Calu3 (cell line): Measurements from ENCODE around the gene PPARA. TPM values are rescaled to one million over a fixed set of nuclear protein-coding genes. Genes with fewer than 3 reads are reported as not detected.
A peak's percentile ranks its signal among the peaks of the same experiment; 100 is the strongest.

ENCODE experiments used
- BruUV-seq: library from RNA; stranded (reverse); fragments of 400-500 nt; replicated peaks from 2 replicates; lab custom pipeline; 2021; lab: Mats Ljungman, UMichigan
- CTCF ChIA-PET: fragments of 300-600 bp; sonication (Branson Sonifier 250); formaldehyde crosslinking; loops from one replicate; lab custom pipeline; 2022; ENCODE audit warnings: antibody characterized with exemption; lab: Charles Lee
- DNase-seq: peaks from one replicate; pipeline ENCODE4 v3.0.0; 2022
- H3K27ac Mint-ChIP-seq: one replicate; pipeline ENCODE4 v1.8.0; 2022; ENCODE audit warnings: mixed read lengths; ENCODE audit not compliant: unreplicated experiment
- H3K27me3 Mint-ChIP-seq: one replicate; pipeline ENCODE4 v1.8.0; 2022; ENCODE audit warnings: mixed read lengths; ENCODE audit not compliant: unreplicated experiment
- H3K36me3 Mint-ChIP-seq: one replicate; pipeline ENCODE4 v1.8.0; 2022; ENCODE audit warnings: mild to moderate bottlenecking, moderate library complexity, mixed read lengths; ENCODE audit not compliant: insufficient read depth, unreplicated experiment
- H3K4me1 Mint-ChIP-seq: one replicate; pipeline ENCODE4 v1.8.0; 2022; ENCODE audit warnings: mild to moderate bottlenecking, low read depth, mixed read lengths; ENCODE audit not compliant: unreplicated experiment
- H3K4me3 Mint-ChIP-seq: one replicate; pipeline ENCODE4 v1.8.0; 2022; ENCODE audit warnings: mild to moderate bottlenecking, low read depth, moderate library complexity, mixed read lengths; ENCODE audit not compliant: unreplicated experiment
- H3K9me3 Mint-ChIP-seq: one replicate; pipeline ENCODE4 v1.8.0; 2022; ENCODE audit warnings: low read depth, mixed read lengths; ENCODE audit not compliant: unreplicated experiment
- CTCF ChIP-seq: fragments of 200-600 bp; IDR thresholded peaks from one replicate; pipeline ENCODE4 v1.8.0; 2022; ENCODE audit warnings: antibody characterized with exemption; ENCODE audit not compliant: unreplicated experiment
- intact Hi-C: fragments of 100-400 bp; cut with micrococcal nuclease; formaldehyde crosslinking; loops from one replicate; pipeline ENCODE4 v1.10.0; 2022; ENCODE audit not compliant: unreplicated experiment
- total RNA-seq: library from RNA; stranded (reverse); gene quantifications from 2 replicates; pipeline ENCODE4 v1.2.3, GENCODE V29; 2022

PPARA gene
- total RNA-seq, 1 experiment from 2014 or later: 22.7 TPM

GRCh38 chr22:46281866-46282678 lies 131.7 kb downstream of the PPARA start:
- DNase-seq: no peak
- no peak overlapping the region for H3K27ac Mint-ChIP-seq
- H3K9me3 Mint-ChIP-seq: no peaks in the 10 kb centered on the region
- no peak overlapping the region for H3K4me3 Mint-ChIP-seq
- CTCF ChIA-PET: no interaction called here
- no peaks in the 10 kb centered on the region for H3K27me3 Mint-ChIP-seq
- intact Hi-C loops: no loop called here
- BruUV-seq: no TSS peak
- H3K4me1 Mint-ChIP-seq: no peaks in the 10 kb centered on the region
- no peak for TF ChIP-seq CTCF
- peaks cover 53% of the 10 kb centered on the region for H3K36me3 Mint-ChIP-seq

GRCh38 chr22:46286006-46286405 lies 135.7 kb downstream of the PPARA start:
- CTCF ChIA-PET: no interaction called here
- H3K4me3 Mint-ChIP-seq: no peak overlapping the region
- no peaks in the 10 kb centered on the region for H3K27me3 Mint-ChIP-seq
- no TSS peak for BruUV-seq
- intact Hi-C loops: no loop called here
- H3K36me3 Mint-ChIP-seq: peaks cover 62% of the 10 kb centered on the region
- TF ChIP-seq CTCF: no peak
- no peaks in the 10 kb centered on the region for H3K4me1 Mint-ChIP-seq
- H3K9me3 Mint-ChIP-seq: no peaks in the 10 kb centered on the region
- no peak overlapping the region for H3K27ac Mint-ChIP-seq
- DNase-seq: no peak

- Mint-ChIP-seq H3K4me1 (no peaks in the 10 kb centered on the region), H3K27me3 (no peaks in the 10 kb centered on the region), H3K9me3 (peaks cover 2% of the 10 kb centered on the region), H3K36me3 (peaks cover 61% of the 10 kb centered on the region), H3K27ac (peak overlapping the region; percentile 27), H3K4me3 (no peak overlapping the region)
- no peak for TF ChIP-seq CTCF
- CTCF ChIA-PET: no interaction called here
- BruUV-seq: no TSS peak
- intact Hi-C loops: no loop called here
- no peak for DNase-seq
These were observed 136.9 kb downstream of the PPARA start for GRCh38 chr22:46286941-46287872.

- Mint-ChIP-seq H3K4me3 (no peak overlapping the region), H3K27me3 (no peaks in the 10 kb centered on the region), H3K27ac (peak overlapping the region; percentile 27), H3K4me1 (no peaks in the 10 kb centered on the region), H3K36me3 (peaks cover 64% of the 10 kb centered on the region), H3K9me3 (peaks cover 3% of the 10 kb centered on the region)
- BruUV-seq: no TSS peak
- TF ChIP-seq CTCF: no peak
- DNase-seq: no peak
- CTCF ChIA-PET: no interaction called here
- intact Hi-C loops: no loop called here
These were observed 137.8 kb downstream of the PPARA start for GRCh38 chr22:46287873-46288751.
